T-cell (primary cell): Measurements from ENCODE around the gene EEPD1. TPM values are rescaled to one million over a fixed set of nuclear protein-coding genes. Genes with fewer than 3 reads are reported as not detected.
"Not testable (repeated sequence)": the region's sequence is repeated elsewhere in the genome, so short reads cannot be mapped to it uniquely, and the experiment has no call there.

Experiments used
- ATAC-seq, 4 experiments: fragments of 200-7000 bp in 3 of 4; fragments of 150-1000 bp in 1 of 4; cut with Tn5 transposase; replicated peaks in 1 of 4; 1 replicate in 3 of 4; 2 replicates in 1 of 4; pipeline ENCODE4 v1.10.0; 2021; ENCODE audit warnings: moderate library complexity in 3 of 4, mild to moderate bottlenecking in 2 of 4, moderate number of reproducible peaks in 1 of 4
- CTCF ChIA-PET, 2 donors: fragments of 300-600 bp; sonication (Branson Sonifier 250); formaldehyde crosslinking; loops; one replicate each; lab custom pipeline; 2022; ENCODE audit warnings: antibody characterized with exemption in 2 of 2; lab: Charles Lee
- POLR2A ChIA-PET, 2 donors: fragments of 300-600 bp; sonication (Branson Sonifier 250); formaldehyde crosslinking; loops; one replicate each; lab custom pipeline; 2022; ENCODE audit warnings: antibody characterized with exemption in 2 of 2; lab: Charles Lee
- DNase-seq, 35 experiments: peaks; one replicate each; pipeline versions ENCODE4 v3.0.0 to v3.0.0-alpha.2; 2013 to 2023
- H3K27ac ChIP-seq: one replicate; pipeline ENCODE4 v1.5.1; 2013; ENCODE audit warnings: low read length
- H3K27me3 ChIP-seq, 2 experiments: replicated peaks in 1 of 2; 1 replicate in 1 of 2; 2 replicates in 1 of 2; pipeline versions ENCODE4 v1.6.1 to v1.7.0; 2013; ENCODE audit warnings: low read length in 1 of 2, mixed read lengths in 1 of 2; ENCODE audit not compliant: control insufficient read depth in 2 of 2, insufficient read depth in 2 of 2; ENCODE audit errors: extremely low read depth in 1 of 2
- H3K36me3 ChIP-seq, 2 donors: 1 replicate in 1 of 2; 2 replicates in 1 of 2; pipeline versions ENCODE4 v1.6.1 to v1.7.0; 2013; ENCODE audit warnings: low read length in 1 of 2; ENCODE audit not compliant: control insufficient read depth in 2 of 2, insufficient read depth in 1 of 2; ENCODE audit errors: extremely low read depth in 1 of 2
- H3K4me1 ChIP-seq, 2 experiments: 1 replicate in 1 of 2; 2 replicates in 1 of 2; pipeline versions ENCODE4 v1.6.1 to v1.7.0; 2013; ENCODE audit warnings: low read length in 2 of 2, mixed read lengths in 1 of 2; ENCODE audit not compliant: insufficient read depth in 2 of 2, control insufficient read depth in 1 of 2; ENCODE audit errors: extremely low read depth in 1 of 2
- H3K4me3 ChIP-seq, 2 donors: 1 replicate in 1 of 2; 2 replicates in 1 of 2; pipeline versions ENCODE4 v1.5.1 to v1.7.0; 2013; ENCODE audit warnings: mild to moderate bottlenecking in 2 of 2, low read length in 1 of 2, moderate library complexity in 1 of 2; ENCODE audit not compliant: control insufficient read depth in 1 of 2; ENCODE audit errors: extremely low read depth in 1 of 2
- H3K9me3 ChIP-seq: 2 replicates; pipeline ENCODE4 v1.7.0; 2013
- H3K27ac Mint-ChIP-seq, 2 donors: one replicate each; pipeline ENCODE4 v1.8.0; 2020 to 2021; ENCODE audit warnings: mild to moderate bottlenecking in 2 of 2, mixed read lengths in 2 of 2
- H3K27me3 Mint-ChIP-seq, 2 donors: one replicate each; pipeline ENCODE4 v1.8.0; 2021 to 2022; ENCODE audit warnings: mixed read lengths in 2 of 2
- H3K36me3 Mint-ChIP-seq: one replicate; pipeline ENCODE4 v1.8.0; 2021; ENCODE audit warnings: mixed read lengths
- H3K4me1 Mint-ChIP-seq, 3 donors: one replicate each; pipeline ENCODE4 v1.8.0; 2020 to 2022; ENCODE audit warnings: mixed read lengths in 3 of 3, mild to moderate bottlenecking in 1 of 3
- H3K4me3 Mint-ChIP-seq, 3 donors: one replicate each; pipeline ENCODE4 v1.8.0; 2020 to 2022; ENCODE audit warnings: mild to moderate bottlenecking in 3 of 3, mixed read lengths in 3 of 3, moderate library complexity in 3 of 3
- H3K9me3 Mint-ChIP-seq, 3 donors: one replicate each; pipeline ENCODE4 v1.8.0; 2020 to 2022; ENCODE audit warnings: mixed read lengths in 3 of 3
- WGBS: methylation state at CpG from one replicate; pipeline ENCODE4 v1.1.5; 2013; ENCODE audit warnings: missing lambda C conversion rate; ENCODE audit not compliant: insufficient coverage; 5-methylcytosine and 5-hydroxymethylcytosine counted together
- total RNA-seq, 35 experiments: library from RNA in 6 of 35; stranded (reverse) in 6 of 35; fragments of 120-200 nt in 1 of 35; gene quantifications; one replicate each; pipeline versions ENCODE4 v1.2.1 to v1.2.4 and lab custom pipeline; 2013 to 2026

The EEPD1 gene
- total RNA-seq, 5 donors from 2014 or later (not counting 1 experiment from before 2014, with no cell fraction given) = 2.7 to 16.2 (median 4.2) TPM

- CTCF ChIA-PET = no interaction called here
- POLR2A ChIA-PET = no interaction called here
- Mint-ChIP-seq H3K4me3 (no peak overlapping the region), H3K27me3 (no peaks in the 10 kb centered on the region), H3K9me3 (no peaks in the 10 kb centered on the region), H3K27ac (no peak overlapping the region), H3K36me3 (peaks cover 4% of the 10 kb centered on the region), H3K4me1 (peaks cover 0 to 6% (median 0%) of the 10 kb centered on the region in 3 donors)
- no peaks in the 10 kb centered on the region for H3K27me3 ChIP-seq
- H3K9me3 ChIP-seq = no peaks in the 10 kb centered on the region
- no peak overlapping the region for H3K4me3 ChIP-seq
- no peak overlapping the region for H3K27ac ChIP-seq
- peaks cover 0 to 2% of the 10 kb centered on the region in 2 donors for H3K36me3 ChIP-seq
- DNase-seq (no peak), ATAC-seq (no peak)
- 100% methylated on average over 1 of the region's 1 CpG for WGBS
- no peaks in the 10 kb centered on the region for H3K4me1 ChIP-seq
Measured at GRCh38 chr7:36232555-36232954, 79.5 kb downstream of the EEPD1 start.

- CTCF ChIA-PET = interaction anchor here in 1 of 2 donors (0.6 kb wide), 1 partner anchor 86 kb away, joined by 3 read pairs; no protein-coding TSS in a partner anchor
Measured at GRCh38 chr7:36232971-36233550, 80.0 kb downstream of the EEPD1 start.

DNA sequence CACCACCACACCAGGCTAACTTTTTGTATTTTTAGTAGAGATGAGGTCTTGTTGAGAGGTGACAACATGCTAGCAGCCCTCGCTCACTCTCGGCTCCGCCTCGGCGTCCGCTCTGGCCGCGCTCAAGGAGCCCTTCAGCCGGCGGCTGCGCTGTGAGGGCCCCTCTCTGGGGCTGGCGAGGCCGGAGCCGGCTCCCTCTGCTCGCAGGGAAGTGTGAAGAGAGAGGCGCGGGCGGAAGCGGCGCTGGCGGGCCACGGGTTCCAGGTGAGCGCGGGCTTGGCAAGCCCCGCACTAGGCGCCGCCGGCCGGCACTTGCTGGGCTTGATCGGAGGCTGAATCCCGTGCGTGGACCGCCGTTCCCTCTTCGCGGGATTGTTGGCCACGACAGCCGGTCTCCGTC is 83.0 kb downstream of the EEPD1 start:
- Histone ChIP-seq H3K4me1 (peaks cover 0 to 2% of the 10 kb centered on the region in 2 experiments), H3K4me3 (no peak overlapping the region), H3K27me3 (no peaks in the 10 kb centered on the region), H3K36me3 (peaks cover 0 to 2% of the 10 kb centered on the region in 2 donors), H3K9me3 (no peaks in the 10 kb centered on the region), H3K27ac (no peak overlapping the region)
- no peak overlapping the region for H3K27ac Mint-ChIP-seq
- H3K36me3 Mint-ChIP-seq = peaks cover 4% of the 10 kb centered on the region
- no peak overlapping the region for H3K4me3 Mint-ChIP-seq
- H3K9me3 Mint-ChIP-seq = no peaks in the 10 kb centered on the region
- CTCF ChIA-PET = no interaction called here
- ATAC-seq (no peak), DNase-seq (no peak)
- 98% methylated on average over 25 of the region's 39 CpGs for WGBS
- POLR2A ChIA-PET = no interaction called here
- H3K27me3 Mint-ChIP-seq = no peaks in the 10 kb centered on the region
- H3K4me1 Mint-ChIP-seq = peaks cover 0 to 7% (median 0%) of the 10 kb centered on the region in 3 donors

More at GRCh38 chr7:36232971-36233550, 80.0 kb downstream of the EEPD1 start:
- no peaks in the 10 kb centered on the region for H3K9me3 Mint-ChIP-seq
- no peak for DNase-seq
- ATAC-seq = no peak
- no peak overlapping the region for H3K27ac Mint-ChIP-seq
- H3K4me1 Mint-ChIP-seq = peaks cover 0 to 7% (median 0%) of the 10 kb centered on the region in 3 donors
- whole genome bisulfite sequencing = 71% methylated on average over 3 of the region's 3 CpGs
- H3K36me3 Mint-ChIP-seq = peaks cover 4% of the 10 kb centered on the region
- H3K9me3 ChIP-seq = no peaks in the 10 kb centered on the region
- H3K4me3 Mint-ChIP-seq = no peak overlapping the region
- no peaks in the 10 kb centered on the region for H3K27me3 ChIP-seq
- no peaks in the 10 kb centered on the region for H3K27me3 Mint-ChIP-seq
- peaks cover 0 to 2% of the 10 kb centered on the region in 2 donors for H3K36me3 ChIP-seq
- POLR2A ChIA-PET = no interaction called here
- no peak overlapping the region for H3K4me3 ChIP-seq
- no peaks in the 10 kb centered on the region for H3K4me1 ChIP-seq
- H3K27ac ChIP-seq = no peak overlapping the region

DNA sequence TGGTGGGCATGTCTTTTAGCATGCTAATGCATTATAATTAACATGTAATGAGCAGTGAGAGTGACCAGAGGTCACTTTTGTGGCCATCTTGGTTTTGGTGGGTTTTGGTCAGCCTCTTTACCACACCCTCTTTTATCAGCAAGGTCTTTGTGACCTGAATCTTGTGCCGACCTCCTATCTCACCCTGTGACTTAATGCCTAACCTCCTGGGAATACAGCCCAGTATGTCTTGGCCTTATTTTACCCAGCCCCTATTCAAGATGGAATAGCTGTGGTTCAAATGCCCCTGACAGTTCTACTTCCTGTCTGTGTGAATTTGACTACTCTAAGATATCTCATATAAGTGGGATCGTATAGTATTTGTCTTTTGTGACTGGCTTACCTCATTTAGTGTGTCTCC is 85.1 kb downstream of the EEPD1 start:
- Histone ChIP-seq H3K9me3 (no peaks in the 10 kb centered on the region), H3K4me3 (no peak overlapping the region), H3K27ac (no peak overlapping the region), H3K4me1 (peaks cover 0 to 2% of the 10 kb centered on the region in 2 experiments), H3K27me3 (no peaks in the 10 kb centered on the region), H3K36me3 (peaks cover 0 to 2% of the 10 kb centered on the region in 2 donors)
- DNase-seq = no peak
- no CpG with 5 or more reads among the region's 2 CpGs for WGBS
- no peak overlapping the region for H3K4me3 Mint-ChIP-seq
- POLR2A ChIA-PET = interaction anchor here in 1 of 2 donors (0.6 kb wide), 1 partner anchor 126 kb away, joined by 3 read pairs; no protein-coding TSS in a partner anchor
- H3K27me3 Mint-ChIP-seq = no peaks in the 10 kb centered on the region
- H3K27ac Mint-ChIP-seq = no peak overlapping the region
- no peaks in the 10 kb centered on the region for H3K9me3 Mint-ChIP-seq
- no peak for ATAC-seq
- peaks cover 0 to 7% (median 0%) of the 10 kb centered on the region in 3 donors for H3K4me1 Mint-ChIP-seq
- H3K36me3 Mint-ChIP-seq = peaks cover 4% of the 10 kb centered on the region
- CTCF ChIA-PET = no interaction called here

DNA sequence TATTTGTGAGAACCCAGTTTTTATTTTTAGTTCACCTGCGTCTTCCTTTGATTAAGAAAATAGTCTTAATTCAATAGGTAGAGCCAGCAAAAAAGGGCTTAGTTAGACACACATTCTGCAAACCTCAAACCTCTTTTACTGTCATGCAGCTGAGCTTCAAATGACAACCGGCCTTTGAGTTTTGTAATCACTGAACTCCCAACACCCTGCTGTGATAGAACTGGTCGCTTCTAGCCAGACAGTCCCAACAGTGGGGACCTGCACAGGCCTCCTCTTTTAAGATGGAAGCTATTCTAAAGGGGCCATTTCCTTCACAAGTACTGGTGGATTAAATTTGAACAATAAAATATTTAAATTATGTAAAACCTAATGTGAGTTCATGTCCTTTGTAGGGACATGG is 90.3 kb downstream of the EEPD1 start:
- DNase-seq, H3K4me3 ChIP-seq, H3K27me3 Mint-ChIP-seq, H3K36me3 Mint-ChIP-seq, H3K4me1 Mint-ChIP-seq, H3K4me3 Mint-ChIP-seq, POLR2A ChIA-PET, H3K4me1 ChIP-seq, H3K9me3 ChIP-seq, H3K36me3 ChIP-seq, H3K27ac ChIP-seq, ATAC-seq, H3K27ac Mint-ChIP-seq, H3K9me3 Mint-ChIP-seq, H3K27me3 ChIP-seq: not testable (repeated sequence)
- CTCF ChIA-PET = interaction anchor here in 1 of 2 donors (1.0 kb wide), 1 partner anchor 26 kb away, joined by 3 read pairs; no protein-coding TSS in a partner anchor
- no CpG with 5 or more reads among the region's 3 CpGs for WGBS

- not testable (repeated sequence) for H3K27me3 Mint-ChIP-seq, DNase-seq, H3K9me3 Mint-ChIP-seq, H3K27ac Mint-ChIP-seq, H3K4me3 ChIP-seq, H3K27me3 ChIP-seq, H3K4me1 ChIP-seq, H3K36me3 ChIP-seq, H3K4me3 Mint-ChIP-seq, H3K27ac ChIP-seq, ATAC-seq, H3K36me3 Mint-ChIP-seq, H3K9me3 ChIP-seq, H3K4me1 Mint-ChIP-seq
- CTCF ChIA-PET = interaction anchor here in 1 of 2 donors (1.0 kb wide), 1 partner anchor 25 kb away, joined by 3 read pairs; no protein-coding TSS in a partner anchor
- no CpG with 5 or more reads among the region's 1 CpG for WGBS
- POLR2A ChIA-PET = interaction anchor here in 1 of 2 donors (0.6 kb wide), 1 partner anchor 281 kb away, joined by 3 read pairs; no protein-coding TSS in a partner anchor
Measured at GRCh38 chr7:36244001-36244400, 90.9 kb downstream of the EEPD1 start.
